B cell (primary cell): ENCODE results near the gene BRD3. TPM values are rescaled to one million over a fixed set of nuclear protein-coding genes. Genes with fewer than 3 reads are reported as not detected.

Experiments
- ATAC-seq: fragments of 200-7000 bp; cut with Tn5 transposase; one replicate; pipeline ENCODE4 v1.10.0; 2021; ENCODE audit warnings: low read depth, mild to moderate bottlenecking, moderate number of reproducible peaks, moderate library complexity
- CTCF ChIA-PET: fragments of 350-600 bp; sonication (Branson Sonifier 250); formaldehyde crosslinking; loops from one replicate; lab custom pipeline; 2021; ENCODE audit warnings: antibody characterized with exemption, inconsistent platforms; lab: Charles Lee
- POLR2A ChIA-PET: fragments of 350-600 bp; sonication (Branson Sonifier 250); formaldehyde crosslinking; loops from one replicate; lab custom pipeline; 2021; ENCODE audit warnings: antibody characterized with exemption; lab: Charles Lee
- DNase-seq: peaks from one replicate; pipeline ENCODE4 v3.0.0; 2013
- H2AFZ ChIP-seq: 2 replicates; pipeline ENCODE4 v1.6.1; 2012; ENCODE audit warnings: mild to moderate bottlenecking, low read depth, low read length; ENCODE audit not compliant: insufficient read depth, poor library complexity, severe bottlenecking
- H3K27ac ChIP-seq, 2 donors: 1 replicate in 1 of 2; 2 replicates in 1 of 2; pipeline ENCODE4 v1.5.1; 2012 to 2013; ENCODE audit warnings: low read length in 2 of 2, mild to moderate bottlenecking in 2 of 2, moderate library complexity in 1 of 2
- H3K27me3 ChIP-seq, 4 experiments: fragments of 200-600 bp in 1 of 4; sonication (generic) in 1 of 4; replicated peaks in 1 of 4; 1 replicate in 2 of 4; 2 replicates in 2 of 4; pipeline versions ENCODE4 v1.6.1 to v1.7.0; 2013 to 2016; ENCODE audit warnings: low read length in 3 of 4, mild to moderate bottlenecking in 2 of 4, mixed read lengths in 1 of 4, moderate library complexity in 1 of 4; ENCODE audit not compliant: insufficient read depth in 4 of 4, control insufficient read depth in 3 of 4; ENCODE audit errors: control extremely low read depth in 1 of 4
- H3K36me3 ChIP-seq, 2 experiments: replicated peaks in 1 of 2; 1 replicate in 1 of 2; 2 replicates in 1 of 2; pipeline versions ENCODE4 v1.6.1 to v1.7.1; 2013; ENCODE audit warnings: low read length in 1 of 2; ENCODE audit not compliant: insufficient read depth in 2 of 2, control insufficient read depth in 1 of 2; ENCODE audit errors: control extremely low read depth in 1 of 2, extremely low read depth in 1 of 2
- H3K4me1 ChIP-seq, 2 donors: fragments of 200-600 bp in 1 of 2; sonication (generic) in 1 of 2; 1 replicate in 1 of 2; 2 replicates in 1 of 2; pipeline versions ENCODE4 v1.5.1 to v1.6.1; 2013 to 2017; ENCODE audit warnings: low read length in 2 of 2; ENCODE audit not compliant: control insufficient read depth in 2 of 2, insufficient read depth in 2 of 2
- H3K4me2 ChIP-seq: replicated peaks from 2 replicates; pipeline ENCODE3; 2012; ENCODE audit warnings: mild to moderate bottlenecking, low read depth, low read length; ENCODE audit not compliant: poor library complexity, severe bottlenecking
- H3K4me3 ChIP-seq, 5 experiments: fragments of 200-600 bp in 1 of 5; sonication (generic) in 1 of 5; 1 replicate in 3 of 5; 2 replicates in 2 of 5; pipeline versions ENCODE4 v1.5.1 to v1.7.0; 2011 to 2016; ENCODE audit warnings: low read length in 4 of 5, mild to moderate bottlenecking in 4 of 5, low read depth in 2 of 5, control low read depth in 1 of 5, moderate library complexity in 1 of 5; ENCODE audit not compliant: insufficient read depth in 1 of 5; ENCODE audit errors: control extremely low read depth in 1 of 5, extremely low read depth in 1 of 5
- H3K79me2 ChIP-seq: fragments of 200-600 bp; sonication (generic); one replicate; pipeline ENCODE4 v1.6.0; 2016; ENCODE audit warnings: low read length; ENCODE audit not compliant: control insufficient read depth, insufficient read depth
- H3K9ac ChIP-seq: fragments of 200-600 bp; sonication (generic); 2 replicates; pipeline ENCODE4 v1.6.1; 2017; ENCODE audit warnings: mild to moderate bottlenecking, low read length, moderate library complexity
- H3K9me3 ChIP-seq, 3 donors: one replicate each; pipeline versions ENCODE4 v1.6.1 to v1.7.1; 2013; ENCODE audit warnings: low read length in 2 of 3; ENCODE audit not compliant: control insufficient read depth in 2 of 3, insufficient read depth in 1 of 3; ENCODE audit errors: control extremely low read depth in 1 of 3
- H4K20me1 ChIP-seq: 2 replicates; pipeline ENCODE4 v1.6.0; 2012; ENCODE audit warnings: mild to moderate bottlenecking, low read length; ENCODE audit not compliant: insufficient read depth, control insufficient read depth, poor library complexity, severe bottlenecking
- H3K27ac Mint-ChIP-seq: one replicate; pipeline ENCODE4 v1.8.0; 2021; ENCODE audit warnings: mixed read lengths
- H3K27me3 Mint-ChIP-seq: one replicate; pipeline ENCODE4 v1.8.0; 2021; ENCODE audit warnings: mixed read lengths
- H3K4me1 Mint-ChIP-seq: one replicate; pipeline ENCODE4 v1.8.0; 2021; ENCODE audit warnings: mixed read lengths
- H3K4me3 Mint-ChIP-seq: one replicate; pipeline ENCODE4 v1.8.0; 2021; ENCODE audit warnings: mixed read lengths
- H3K9me3 Mint-ChIP-seq: one replicate; pipeline ENCODE4 v1.8.0; 2022; ENCODE audit warnings: mixed read lengths; ENCODE audit not compliant: insufficient read depth
- EZH2 ChIP-seq: IDR thresholded peaks from 2 replicates; pipeline ENCODE4 v1.6.1; 2012; ENCODE audit warnings: borderline replicate concordance, low read depth, mild to moderate bottlenecking, moderate library complexity, low read length; ENCODE audit not compliant: insufficient read depth, poor library complexity, severe bottlenecking
- WGBS: methylation state at CpG from one replicate; pipeline ENCODE4 v1.1.5; 2013; ENCODE audit warnings: missing lambda C conversion rate; ENCODE audit not compliant: insufficient coverage; 5-methylcytosine and 5-hydroxymethylcytosine counted together
- intact Hi-C: fragments of 100-400 bp; cut with micrococcal nuclease; formaldehyde crosslinking; loops from one replicate; pipeline ENCODE4 v1.10.0; 2022
- polyA plus RNA-seq: library from polyadenylated mRNA; depleted of rRNA; stranded (reverse); fragments of >200 nt; gene quantifications from 2 replicates; pipeline ENCODE4 v1.2.3, GENCODE V29; 2012
- total RNA-seq, 2 donors: library from RNA; stranded (reverse); fragments of 120-200 nt in 1 of 2; gene quantifications; 1 replicate in 1 of 2; 2 replicates in 1 of 2; pipeline versions ENCODE4 v1.2.3 to v1.2.4, GENCODE V29; 2013 to 2022
- TF ChIP-seq, protein P1 (sequence below): fragments of 200-600 bp; IDR thresholded peaks from one replicate; pipeline ENCODE4 v1.8.0; 2022; ENCODE audit warnings: antibody characterized with exemption, mild to moderate bottlenecking

The BRD3 gene
- total and polyA plus RNA-seq, 2 donors (not counting 1 experiment from before 2014, with no cell fraction given), result 8.9 to 38.0 TPM

DNA sequence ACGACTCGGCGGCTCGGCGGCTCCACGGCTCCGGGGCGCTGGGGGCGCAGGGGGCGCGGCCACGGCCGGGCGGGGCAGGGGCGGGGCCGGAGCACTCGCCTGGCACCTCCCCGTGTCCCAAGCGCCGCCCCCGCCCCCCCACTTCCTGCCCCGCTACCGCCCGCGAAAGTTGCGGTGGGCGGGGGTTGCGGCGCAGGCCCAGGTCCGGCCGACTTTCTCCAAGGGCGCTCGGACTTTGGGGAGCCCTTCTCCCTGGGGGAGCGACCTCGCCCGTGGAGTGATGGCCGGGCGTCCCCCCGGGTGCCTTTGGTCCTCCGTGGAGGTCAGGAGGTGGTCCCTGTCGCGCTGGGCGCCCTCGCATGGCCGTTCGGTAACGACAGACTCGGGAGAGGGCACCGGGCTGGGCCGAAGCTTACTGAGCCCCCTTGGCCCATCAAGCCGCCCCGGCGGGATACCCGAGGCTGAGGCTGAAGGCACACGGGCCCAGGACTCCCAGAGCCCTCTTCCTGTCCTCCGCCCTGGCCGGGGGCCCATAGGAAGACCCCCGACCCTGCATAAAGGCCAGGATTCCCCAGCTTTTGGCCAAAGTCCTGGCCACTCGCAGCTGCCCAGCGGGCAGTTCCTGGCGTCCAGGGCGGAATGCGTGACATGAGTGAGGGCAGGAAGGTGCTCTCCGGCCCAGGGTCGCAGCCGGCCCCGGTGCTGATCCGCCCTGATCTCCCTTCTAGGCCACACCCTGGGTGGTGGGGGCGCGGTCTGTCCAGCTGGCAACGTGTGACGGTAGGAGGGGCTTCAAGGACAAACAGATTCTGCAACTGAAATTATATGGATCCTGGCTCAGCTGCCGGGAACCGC, 74.8 kb downstream of the BRD3 start:
- Histone ChIP-seq H3K9me3 (no peaks in the 10 kb centered on the region), H3K79me2 (peaks cover 48% of the 10 kb centered on the region), H3K4me2 (peak overlapping the region; percentile 99), H3K4me1 (peaks cover 27 to 42% of the 10 kb centered on the region in 2 donors), H3K4me3 (peak overlapping the region; percentile 31 to 86 (median 81)), H2AFZ (peak overlapping the region; percentile 76), H3K36me3 (no peaks in the 10 kb centered on the region), H4K20me1 (peaks cover 34% of the 10 kb centered on the region), H3K27me3 (no peaks in the 10 kb centered on the region), H3K9ac (peak overlapping the region; percentile 86), H3K27ac (peak overlapping the region; percentile 26 to 83)
- H3K4me3 Mint-ChIP-seq, result peak overlapping the region; percentile 89
- TF ChIP-seq EZH2, result no peak
- TF ChIP-seq, protein P1, sequence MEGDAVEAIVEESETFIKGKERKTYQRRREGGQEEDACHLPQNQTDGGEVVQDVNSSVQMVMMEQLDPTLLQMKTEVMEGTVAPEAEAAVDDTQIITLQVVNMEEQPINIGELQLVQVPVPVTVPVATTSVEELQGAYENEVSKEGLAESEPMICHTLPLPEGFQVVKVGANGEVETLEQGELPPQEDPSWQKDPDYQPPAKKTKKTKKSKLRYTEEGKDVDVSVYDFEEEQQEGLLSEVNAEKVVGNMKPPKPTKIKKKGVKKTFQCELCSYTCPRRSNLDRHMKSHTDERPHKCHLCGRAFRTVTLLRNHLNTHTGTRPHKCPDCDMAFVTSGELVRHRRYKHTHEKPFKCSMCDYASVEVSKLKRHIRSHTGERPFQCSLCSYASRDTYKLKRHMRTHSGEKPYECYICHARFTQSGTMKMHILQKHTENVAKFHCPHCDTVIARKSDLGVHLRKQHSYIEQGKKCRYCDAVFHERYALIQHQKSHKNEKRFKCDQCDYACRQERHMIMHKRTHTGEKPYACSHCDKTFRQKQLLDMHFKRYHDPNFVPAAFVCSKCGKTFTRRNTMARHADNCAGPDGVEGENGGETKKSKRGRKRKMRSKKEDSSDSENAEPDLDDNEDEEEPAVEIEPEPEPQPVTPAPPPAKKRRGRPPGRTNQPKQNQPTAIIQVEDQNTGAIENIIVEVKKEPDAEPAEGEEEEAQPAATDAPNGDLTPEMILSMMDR, result peak; percentile 53
- no peaks in the 10 kb centered on the region for H3K27me3 Mint-ChIP-seq
- ATAC-seq (peak; percentile 79), DNase-seq (peak; percentile 90)
- H3K9me3 Mint-ChIP-seq, result no peaks in the 10 kb centered on the region
- ChIA-PET POLR2A (interaction anchor here (0.6 to 2.8 kb wide), 9 partner anchors 38 to 815 kb away, joined by 3 to 18 read pairs (median 5); no protein-coding TSS in a partner anchor), CTCF (interaction anchor here (0.9 to 5.8 kb wide), 45 partner anchors 13 to 390 kb away, joined by 3 to 561 read pairs (median 5); partner anchors contain the start of genes BRD3OS and WDR5)
- peaks cover 30% of the 10 kb centered on the region for H3K4me1 Mint-ChIP-seq
- WGBS, result under 1% methylated on average over 67 of the region's 74 CpGs
- H3K27ac Mint-ChIP-seq, result peak overlapping the region; percentile 86
- intact Hi-C loops, result loop anchor here (1.0 to 5.0 kb wide), 6 partner anchors 38 to 461 kb away; partner anchors contain the start of genes ADAMTSL2 and BRD3
